ENCODE data around the gene PKDCC. TPM values are rescaled to one million over a fixed set of nuclear protein-coding genes. Genes with fewer than 3 reads are reported as not detected.

PKDCC gene
- total RNA-seq, 1 donor from 2014 or later = 42.2 TPM

DNA sequence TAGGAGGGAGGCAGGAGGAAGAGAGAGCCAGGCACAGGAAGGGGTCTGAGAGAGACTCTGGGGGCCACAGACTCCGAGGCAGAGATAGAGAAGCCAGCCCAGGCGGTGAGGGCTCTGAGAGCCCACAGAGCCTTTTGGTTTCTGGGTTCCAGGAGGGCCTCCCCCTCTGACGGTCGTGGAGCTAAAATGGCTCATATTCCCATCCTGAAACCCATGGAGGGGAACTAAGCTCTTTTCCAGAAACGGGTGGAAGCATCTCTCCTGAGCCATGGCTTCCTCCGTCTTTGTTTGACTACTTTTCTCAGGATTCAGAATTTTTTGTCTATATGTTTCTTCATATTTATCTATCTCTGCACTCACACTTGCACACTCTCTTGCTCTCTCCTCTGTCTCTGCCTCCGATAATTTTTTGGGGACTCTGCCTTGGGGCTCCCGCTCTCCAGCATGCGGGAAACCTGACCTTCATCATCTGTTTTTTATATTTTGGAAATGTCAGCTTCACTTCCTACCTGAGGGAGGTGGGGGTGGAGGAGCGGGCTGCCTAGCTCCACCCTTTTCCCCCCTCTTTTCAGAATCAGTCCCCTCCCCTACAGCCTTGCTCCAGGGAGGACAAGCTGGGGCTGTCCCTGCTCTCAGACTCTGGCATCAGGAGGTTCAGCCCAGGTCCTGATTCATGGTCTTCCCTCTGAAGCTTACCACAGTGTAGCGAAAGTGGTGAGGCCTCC lies 5.0 kb upstream of the PKDCC start:
- Mint-ChIP-seq H3K36me3 (ENCODE audit: unreplicated experiment) (no peaks in the 10 kb centered on the region), H3K27me3 (ENCODE audit: unreplicated experiment) (peaks cover 4% of the 10 kb centered on the region), H3K4me3 (ENCODE audit: unreplicated experiment) (no peak overlapping the region), H3K27ac (ENCODE audit: unreplicated experiment) (no peak overlapping the region), H3K4me1 (ENCODE audit: unreplicated experiment) (peaks cover 15% of the 10 kb centered on the region), H3K9me3 (ENCODE audit: unreplicated experiment) (no peaks in the 10 kb centered on the region)
- TF ChIP-seq, protein P1, sequence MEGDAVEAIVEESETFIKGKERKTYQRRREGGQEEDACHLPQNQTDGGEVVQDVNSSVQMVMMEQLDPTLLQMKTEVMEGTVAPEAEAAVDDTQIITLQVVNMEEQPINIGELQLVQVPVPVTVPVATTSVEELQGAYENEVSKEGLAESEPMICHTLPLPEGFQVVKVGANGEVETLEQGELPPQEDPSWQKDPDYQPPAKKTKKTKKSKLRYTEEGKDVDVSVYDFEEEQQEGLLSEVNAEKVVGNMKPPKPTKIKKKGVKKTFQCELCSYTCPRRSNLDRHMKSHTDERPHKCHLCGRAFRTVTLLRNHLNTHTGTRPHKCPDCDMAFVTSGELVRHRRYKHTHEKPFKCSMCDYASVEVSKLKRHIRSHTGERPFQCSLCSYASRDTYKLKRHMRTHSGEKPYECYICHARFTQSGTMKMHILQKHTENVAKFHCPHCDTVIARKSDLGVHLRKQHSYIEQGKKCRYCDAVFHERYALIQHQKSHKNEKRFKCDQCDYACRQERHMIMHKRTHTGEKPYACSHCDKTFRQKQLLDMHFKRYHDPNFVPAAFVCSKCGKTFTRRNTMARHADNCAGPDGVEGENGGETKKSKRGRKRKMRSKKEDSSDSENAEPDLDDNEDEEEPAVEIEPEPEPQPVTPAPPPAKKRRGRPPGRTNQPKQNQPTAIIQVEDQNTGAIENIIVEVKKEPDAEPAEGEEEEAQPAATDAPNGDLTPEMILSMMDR (IDR thresholded peaks at IDR 0.05) = no peak
- no peak for DNase-seq (ENCODE audit: extremely low spot score, unreplicated experiment)

DNA sequence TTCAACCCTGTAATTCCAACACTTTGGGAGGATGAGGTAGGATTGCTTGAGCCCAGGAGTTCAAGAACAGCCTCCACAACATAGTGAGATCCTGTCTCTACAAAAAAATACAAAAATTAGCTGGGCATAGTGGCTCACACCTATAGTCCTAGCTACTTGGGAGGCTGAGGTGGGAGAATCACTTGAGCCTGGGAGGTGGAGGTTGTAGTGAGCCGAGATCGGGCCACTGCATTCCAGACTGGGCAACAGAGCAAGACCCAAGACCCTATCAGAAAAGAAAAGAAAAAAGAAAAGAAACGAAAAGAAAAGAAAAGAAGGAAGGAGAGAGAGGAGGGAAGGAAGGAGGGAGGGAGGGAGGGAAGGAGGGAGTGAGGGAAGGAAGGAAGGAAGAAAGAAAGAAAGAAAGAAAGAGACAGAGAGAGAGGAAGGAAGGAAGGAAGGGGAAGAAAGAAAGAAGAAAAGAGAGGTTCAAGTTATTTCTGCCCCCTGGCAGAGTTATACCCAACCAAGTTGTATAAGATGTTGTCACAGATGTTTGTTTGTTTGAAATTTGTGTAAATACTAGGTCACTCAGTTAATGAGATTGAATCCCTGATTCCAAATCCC lies 3.9 kb upstream of the PKDCC start:
- no peaks in the 10 kb centered on the region for H3K9me3 Mint-ChIP-seq (ENCODE audit: unreplicated experiment)
- H3K4me3 Mint-ChIP-seq (ENCODE audit: unreplicated experiment) = no peak overlapping the region
- peaks cover 4% of the 10 kb centered on the region for H3K27me3 Mint-ChIP-seq (ENCODE audit: unreplicated experiment)
- H3K4me1 Mint-ChIP-seq (ENCODE audit: unreplicated experiment) = peaks cover 16% of the 10 kb centered on the region
- no peak overlapping the region for H3K27ac Mint-ChIP-seq (ENCODE audit: unreplicated experiment)
- DNase-seq (ENCODE audit: extremely low spot score, unreplicated experiment) = no peak
- TF ChIP-seq, protein P1 (IDR thresholded peaks at IDR 0.05) = no peak
- no peaks in the 10 kb centered on the region for H3K36me3 Mint-ChIP-seq (ENCODE audit: unreplicated experiment)

DNA sequence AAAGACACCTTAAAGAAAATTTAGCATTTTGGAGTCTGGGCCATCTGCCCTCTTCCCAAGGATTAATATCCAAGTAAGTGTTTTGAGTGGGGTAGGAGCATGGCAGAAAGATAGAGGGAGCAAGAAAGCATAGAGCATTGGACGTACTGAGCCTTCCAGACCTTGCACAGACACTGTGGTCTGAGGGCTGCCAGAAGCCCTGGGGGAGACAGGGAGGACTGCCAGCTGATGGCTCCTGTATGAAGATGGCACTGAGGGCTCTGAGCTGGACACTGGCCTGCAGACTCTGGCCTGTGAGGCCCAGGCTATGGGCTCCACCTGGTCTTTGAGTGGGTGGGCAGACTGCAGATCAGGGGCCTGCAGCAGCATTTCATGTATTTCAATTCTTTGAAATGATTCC lies 2.9 kb upstream of the PKDCC start:
- no peak overlapping the region for H3K4me3 Mint-ChIP-seq (ENCODE audit: unreplicated experiment)
- TF ChIP-seq, protein P1 (IDR thresholded peaks at IDR 0.05) = no peak
- H3K36me3 Mint-ChIP-seq (ENCODE audit: unreplicated experiment) = no peaks in the 10 kb centered on the region
- DNase-seq (ENCODE audit: extremely low spot score, unreplicated experiment) = no peak
- no peaks in the 10 kb centered on the region for H3K9me3 Mint-ChIP-seq (ENCODE audit: unreplicated experiment)
- H3K27me3 Mint-ChIP-seq (ENCODE audit: unreplicated experiment) = peaks cover 4% of the 10 kb centered on the region
- peaks cover 21% of the 10 kb centered on the region for H3K4me1 Mint-ChIP-seq (ENCODE audit: unreplicated experiment)
- no peak overlapping the region for H3K27ac Mint-ChIP-seq (ENCODE audit: unreplicated experiment)

DNA sequence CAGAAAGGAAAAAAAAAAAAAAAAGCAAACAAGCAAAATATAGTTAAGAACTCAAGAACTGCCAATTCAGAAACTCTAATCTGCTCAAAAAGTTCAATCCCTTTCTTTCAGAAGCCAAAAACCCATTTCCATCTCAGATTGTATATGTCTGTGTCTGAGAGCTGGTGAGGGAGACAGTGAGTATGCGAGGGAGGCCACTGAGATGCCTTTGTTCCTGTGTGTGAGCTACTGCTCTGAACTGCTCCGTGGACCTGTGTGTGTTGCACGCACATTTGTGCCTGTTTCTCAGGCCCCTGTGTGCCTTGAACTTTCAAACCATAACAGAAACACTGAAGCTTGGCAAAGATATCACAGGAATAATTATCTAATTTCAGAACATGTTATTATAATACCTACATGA lies 2.5 kb upstream of the PKDCC start:
- Mint-ChIP-seq H3K27ac (ENCODE audit: unreplicated experiment) (no peak overlapping the region), H3K9me3 (ENCODE audit: unreplicated experiment) (no peaks in the 10 kb centered on the region), H3K4me1 (ENCODE audit: unreplicated experiment) (peaks cover 25% of the 10 kb centered on the region), H3K4me3 (ENCODE audit: unreplicated experiment) (no peak overlapping the region), H3K27me3 (ENCODE audit: unreplicated experiment) (peaks cover under 1% of the 10 kb centered on the region), H3K36me3 (ENCODE audit: unreplicated experiment) (no peaks in the 10 kb centered on the region)
- DNase-seq (ENCODE audit: extremely low spot score, unreplicated experiment) = no peak
- TF ChIP-seq, protein P1 (IDR thresholded peaks at IDR 0.05) = no peak

All from osteocyte (in vitro differentiated cells).